Measurements from ENCODE around the gene ARL6IP5. TPM values are rescaled to one million over a fixed set of nuclear protein-coding genes. Genes with fewer than 3 reads are reported as not detected.

Gene ARL6IP5
- total RNA-seq, 1 donor from 2014 or later: 68.5 TPM

GRCh38 chr3:69145688-69146087 lies 61.0 kb downstream of the ARL6IP5 start:
- no peak for DNase-seq (ENCODE audit: low spot score in 2 of 2)
- FAIRE-seq: no peak

GRCh38 chr3:69149586-69149985 lies 64.8 kb downstream of the ARL6IP5 start:
- no peak for FAIRE-seq
- no peak for DNase-seq (ENCODE audit: low spot score in 2 of 2)

Small RNA genes within 50 kb of the gene (small RNA-seq; reads per million reads assigned to genes)
- not detected for gene MIR3136

Other genes starting within 250 kb of the ARL6IP5 start
- gene TAFA4, start 152.4 kb upstream of the ARL6IP5 start, total RNA-seq: 0.41 TPM
- 9.8 TPM for gene EOGT, start 71.3 kb upstream of the ARL6IP5 start, total RNA-seq
- gene TMF1, start 32.6 kb upstream of the ARL6IP5 start, total RNA-seq: 36.7 TPM
- 105 TPM for gene UBA3, start 4.6 kb upstream of the ARL6IP5 start, total RNA-seq
- 0.41 TPM for gene LMOD3, start 37.7 kb downstream of the ARL6IP5 start, total RNA-seq

Data from frontal cortex (tissue), 4 donors.